ENCODE data around the gene CBX6.

CBX6 gene

GRCh38 chr22:38853196-38853651 is 18.8 kb downstream of the CBX6 start:
- H3K4me1 ChIP-seq (ENCODE audit: control insufficient read depth, insufficient read depth, low read length), result no peaks in the 10 kb centered on the region
- H3K9me3 ChIP-seq (ENCODE audit: control insufficient read depth, low read length), result no peaks in the 10 kb centered on the region
- H3K27me3 ChIP-seq (ENCODE audit: control insufficient read depth, insufficient read depth, low read length), result peaks cover 11% of the 10 kb centered on the region
- H3K36me3 ChIP-seq (ENCODE audit: control insufficient read depth, insufficient read depth, low read length), result no peaks in the 10 kb centered on the region
- no peak overlapping the region for H3K9ac ChIP-seq (ENCODE audit: low read length)
- no peak overlapping the region for H3K4me3 ChIP-seq (ENCODE audit: low read length)

GRCh38 chr22:38852522-38852921 is 19.5 kb downstream of the CBX6 start:
- no peaks in the 10 kb centered on the region for H3K36me3 ChIP-seq (ENCODE audit: control insufficient read depth, insufficient read depth, low read length)
- H3K4me1 ChIP-seq (ENCODE audit: control insufficient read depth, insufficient read depth, low read length), result no peaks in the 10 kb centered on the region
- H3K9me3 ChIP-seq (ENCODE audit: control insufficient read depth, low read length), result no peaks in the 10 kb centered on the region
- no peak overlapping the region for H3K9ac ChIP-seq (ENCODE audit: low read length)
- no peak overlapping the region for H3K4me3 ChIP-seq (ENCODE audit: low read length)
- peaks cover 16% of the 10 kb centered on the region for H3K27me3 ChIP-seq (ENCODE audit: control insufficient read depth, insufficient read depth, low read length)

DNA sequence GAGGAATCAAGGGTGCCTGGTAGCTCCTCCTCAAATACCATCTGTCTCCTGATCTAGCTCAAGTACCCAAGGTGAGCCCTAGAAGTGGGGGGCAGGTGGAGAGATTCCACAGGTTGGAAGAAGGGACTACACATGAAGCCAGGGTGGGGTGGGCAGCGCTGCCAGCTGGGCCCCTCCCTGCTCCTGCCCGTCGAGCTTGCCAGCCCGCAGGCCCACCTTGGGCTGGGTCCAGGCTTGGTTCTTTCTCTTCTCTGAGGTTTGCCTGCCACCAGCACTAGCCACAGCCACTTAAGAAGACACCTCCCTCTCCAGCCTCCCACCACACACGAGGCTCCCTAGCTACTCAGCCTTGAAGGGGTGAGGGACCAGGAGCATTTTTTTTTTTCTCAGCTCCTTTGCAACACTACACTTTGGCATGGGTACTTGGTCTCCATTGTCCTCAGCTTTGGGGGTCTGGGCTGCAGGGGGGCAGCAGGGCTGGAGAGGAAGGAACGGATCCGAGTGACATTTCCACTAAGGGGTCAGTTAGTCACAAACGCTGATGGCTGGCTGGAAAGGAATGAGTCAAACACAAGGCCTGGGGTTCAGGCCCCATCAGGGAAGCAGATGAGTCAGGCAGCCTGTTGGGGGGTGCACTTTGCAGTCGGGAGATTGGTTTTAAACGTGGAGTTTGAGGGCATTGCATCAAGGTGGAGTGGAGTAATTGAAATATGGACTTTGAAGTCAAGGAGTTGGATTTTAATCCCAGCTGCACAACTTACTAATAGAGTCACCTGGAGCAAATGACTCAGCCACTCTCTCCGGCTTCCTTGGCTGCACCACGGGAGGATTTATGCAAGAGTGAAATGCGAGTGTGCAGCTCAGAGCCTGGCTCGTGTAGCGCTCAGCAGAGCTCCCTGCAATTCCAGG is 20.8 kb downstream of the CBX6 start:
- Histone ChIP-seq H3K4me3 (ENCODE audit: low read length) (no peak overlapping the region), H3K4me1 (ENCODE audit: control insufficient read depth, insufficient read depth, low read length) (no peaks in the 10 kb centered on the region), H3K9me3 (ENCODE audit: control insufficient read depth, low read length) (no peaks in the 10 kb centered on the region), H3K9ac (ENCODE audit: low read length) (no peak overlapping the region), H3K36me3 (ENCODE audit: control insufficient read depth, insufficient read depth, low read length) (no peaks in the 10 kb centered on the region), H3K27me3 (ENCODE audit: control insufficient read depth, insufficient read depth, low read length) (peaks cover 21% of the 10 kb centered on the region)

- no peaks in the 10 kb centered on the region for H3K36me3 ChIP-seq (ENCODE audit: control insufficient read depth, insufficient read depth, low read length)
- no peaks in the 10 kb centered on the region for H3K4me1 ChIP-seq (ENCODE audit: control insufficient read depth, insufficient read depth, low read length)
- no peak overlapping the region for H3K9ac ChIP-seq (ENCODE audit: low read length)
- H3K27me3 ChIP-seq (ENCODE audit: control insufficient read depth, insufficient read depth, low read length), result peaks cover 23% of the 10 kb centered on the region
- no peaks in the 10 kb centered on the region for H3K9me3 ChIP-seq (ENCODE audit: control insufficient read depth, low read length)
- H3K4me3 ChIP-seq (ENCODE audit: low read length), result no peak overlapping the region
Observed at GRCh38 chr22:38850399-38850798, 21.6 kb downstream of the CBX6 start.

- Histone ChIP-seq H3K9ac (ENCODE audit: low read length) (no peak overlapping the region), H3K4me3 (ENCODE audit: low read length) (no peak overlapping the region), H3K27me3 (ENCODE audit: control insufficient read depth, insufficient read depth, low read length) (peaks cover 29% of the 10 kb centered on the region), H3K9me3 (ENCODE audit: control insufficient read depth, low read length) (no peaks in the 10 kb centered on the region), H3K36me3 (ENCODE audit: control insufficient read depth, insufficient read depth, low read length) (no peaks in the 10 kb centered on the region), H3K4me1 (ENCODE audit: control insufficient read depth, insufficient read depth, low read length) (no peaks in the 10 kb centered on the region)
Observed at GRCh38 chr22:38849811-38850210, 22.2 kb downstream of the CBX6 start.

- Histone ChIP-seq H3K4me1 (ENCODE audit: control insufficient read depth, insufficient read depth, low read length) (peaks cover 13% of the 10 kb centered on the region), H3K4me3 (ENCODE audit: low read length) (no peak overlapping the region), H3K9ac (ENCODE audit: low read length) (no peak overlapping the region), H3K36me3 (ENCODE audit: control insufficient read depth, insufficient read depth, low read length) (no peaks in the 10 kb centered on the region), H3K27me3 (ENCODE audit: control insufficient read depth, insufficient read depth, low read length) (peaks cover 53% of the 10 kb centered on the region), H3K9me3 (ENCODE audit: control insufficient read depth, low read length) (no peaks in the 10 kb centered on the region)
Observed at GRCh38 chr22:38846412-38846811, 25.6 kb downstream of the CBX6 start.

- no peak overlapping the region for H3K9ac ChIP-seq (ENCODE audit: low read length)
- H3K4me1 ChIP-seq (ENCODE audit: control insufficient read depth, insufficient read depth, low read length), result peaks cover 13% of the 10 kb centered on the region
- no peak overlapping the region for H3K4me3 ChIP-seq (ENCODE audit: low read length)
- H3K9me3 ChIP-seq (ENCODE audit: control insufficient read depth, low read length), result no peaks in the 10 kb centered on the region
- no peaks in the 10 kb centered on the region for H3K36me3 ChIP-seq (ENCODE audit: control insufficient read depth, insufficient read depth, low read length)
- peaks cover 55% of the 10 kb centered on the region for H3K27me3 ChIP-seq (ENCODE audit: control insufficient read depth, insufficient read depth, low read length)
Observed at GRCh38 chr22:38845004-38845740, 26.8 kb downstream of the CBX6 start.

GRCh38 chr22:38844315-38845003 is 27.6 kb downstream of the CBX6 start:
- H3K9ac ChIP-seq (ENCODE audit: low read length), result no peak overlapping the region
- H3K4me3 ChIP-seq (ENCODE audit: low read length), result no peak overlapping the region
- no peaks in the 10 kb centered on the region for H3K36me3 ChIP-seq (ENCODE audit: control insufficient read depth, insufficient read depth, low read length)
- H3K9me3 ChIP-seq (ENCODE audit: control insufficient read depth, low read length), result no peaks in the 10 kb centered on the region
- H3K27me3 ChIP-seq (ENCODE audit: control insufficient read depth, insufficient read depth, low read length), result peaks cover 56% of the 10 kb centered on the region
- peaks cover 13% of the 10 kb centered on the region for H3K4me1 ChIP-seq (ENCODE audit: control insufficient read depth, insufficient read depth, low read length)

DNA sequence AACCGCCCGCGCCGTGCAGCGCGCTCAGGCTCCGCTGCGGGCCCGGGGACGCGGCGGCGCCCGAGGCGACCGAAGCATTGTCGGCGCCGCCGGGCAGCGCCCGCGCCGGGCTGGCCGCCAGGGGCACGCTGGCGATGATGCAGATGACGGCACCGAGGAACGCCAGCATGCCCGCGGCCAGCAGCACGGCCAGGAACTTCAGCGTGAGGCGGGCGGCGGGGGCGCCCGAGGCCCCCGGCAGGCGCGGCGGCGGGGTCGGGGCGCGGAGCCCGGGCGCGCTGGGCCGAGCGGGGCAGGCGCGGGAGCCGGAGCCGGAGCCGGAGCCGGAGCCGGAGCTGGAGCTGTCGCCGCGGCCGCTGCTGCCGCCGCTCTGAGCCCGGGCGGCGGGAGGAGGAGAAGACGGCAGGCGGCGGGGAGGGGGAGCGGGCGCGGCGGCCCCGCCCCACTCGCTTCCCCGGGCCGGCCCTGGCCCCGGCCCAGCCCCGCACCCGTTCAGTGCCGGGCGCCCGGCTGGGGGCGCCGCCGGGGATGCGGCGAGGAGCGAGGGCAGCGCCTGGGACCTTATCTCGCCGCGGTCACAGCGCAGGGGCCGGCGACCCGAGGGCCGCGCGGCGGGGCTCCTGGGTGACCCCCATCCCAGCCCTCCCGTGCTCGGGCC is 28.2 kb downstream of the CBX6 start, which contains the start of gene NPTXR:
NPTXR (minus strand) TSS at position 372 of the 658 bp plus-strand sequence.
- Histone ChIP-seq H3K4me1 (ENCODE audit: control insufficient read depth, insufficient read depth, low read length) (peaks cover 13% of the 10 kb centered on the region), H3K27me3 (ENCODE audit: control insufficient read depth, insufficient read depth, low read length) (peaks cover 56% of the 10 kb centered on the region), H3K4me3 (ENCODE audit: low read length) (no peak within 1 kb of the TSS), H3K36me3 (ENCODE audit: control insufficient read depth, insufficient read depth, low read length) (no peaks in the 10 kb centered on the region), H3K9me3 (ENCODE audit: control insufficient read depth, low read length) (no peaks in the 10 kb centered on the region), H3K9ac (ENCODE audit: low read length) (no peak within 1 kb of the TSS)

DNA sequence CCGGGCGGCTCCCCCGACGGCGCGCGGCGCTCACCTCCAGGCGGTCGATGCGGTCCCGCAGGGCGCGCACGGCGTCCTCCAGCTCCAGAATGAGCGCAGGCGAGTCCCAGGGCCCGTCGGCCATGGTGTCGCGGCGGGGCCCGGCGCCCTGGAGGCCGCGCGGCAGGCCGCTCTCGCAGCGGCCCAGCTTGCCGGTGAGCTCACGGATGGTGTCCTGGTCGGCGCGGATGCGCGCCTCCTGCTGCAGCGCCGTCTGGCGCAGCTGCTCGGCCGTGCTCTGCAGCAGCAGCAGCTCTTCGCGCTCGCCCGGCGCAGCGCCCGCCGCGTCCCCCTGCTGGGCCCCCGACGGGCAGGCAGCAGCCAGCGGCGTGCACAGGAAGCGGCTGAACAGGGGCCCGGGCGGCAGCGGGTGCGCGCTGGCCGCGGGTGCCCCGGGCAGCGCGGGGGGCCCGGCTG is 28.8 kb downstream of the CBX6 start:
- Histone ChIP-seq H3K9ac (ENCODE audit: low read length) (no peak overlapping the region), H3K4me1 (ENCODE audit: control insufficient read depth, insufficient read depth, low read length) (peaks cover 13% of the 10 kb centered on the region), H3K27me3 (ENCODE audit: control insufficient read depth, insufficient read depth, low read length) (peaks cover 56% of the 10 kb centered on the region), H3K4me3 (ENCODE audit: low read length) (no peak overlapping the region), H3K9me3 (ENCODE audit: control insufficient read depth, low read length) (no peaks in the 10 kb centered on the region), H3K36me3 (ENCODE audit: control insufficient read depth, insufficient read depth, low read length) (no peaks in the 10 kb centered on the region)

- Histone ChIP-seq H3K9ac (ENCODE audit: low read length) (no peak overlapping the region), H3K4me3 (ENCODE audit: low read length) (no peak overlapping the region)
Observed at GRCh38 chr22:38842512-38843200, 29.4 kb downstream of the CBX6 start.

More at GRCh38 chr22:38842512-38843200, 29.4 kb downstream of the CBX6 start:
- Histone ChIP-seq H3K36me3 (ENCODE audit: control insufficient read depth, insufficient read depth, low read length) (no peaks in the 10 kb centered on the region), H3K9me3 (ENCODE audit: control insufficient read depth, low read length) (no peaks in the 10 kb centered on the region), H3K27me3 (ENCODE audit: control insufficient read depth, insufficient read depth, low read length) (peaks cover 51% of the 10 kb centered on the region), H3K4me1 (ENCODE audit: control insufficient read depth, insufficient read depth, low read length) (peaks cover 13% of the 10 kb centered on the region)
